GM12878 (cell line): Measurements from ENCODE around the gene LENEP. TPM values are rescaled to one million over a fixed set of nuclear protein-coding genes. Genes with fewer than 3 reads are reported as not detected.

Experiments used
- ATAC-seq: fragments of 200-7000 bp; cut with Tn5 transposase; 3 replicates; pipeline ENCODE4 v1.9.1; 2020; ENCODE audit warnings: mild to moderate bottlenecking, moderate library complexity
- BruUV-seq: library from RNA; stranded (reverse); fragments of 400-500 nt; replicated peaks from 2 replicates; lab custom pipeline; 2021; lab: Mats Ljungman, UMichigan
- CTCF ChIA-PET: fragments of 300-600 bp; sonication (Branson Sonifier 250); formaldehyde crosslinking; extraction: SDS; loops from one replicate; lab custom pipeline; 2021; ENCODE audit warnings: inconsistent platforms; lab: Yijun Ruan, JAX
- POLR2A ChIA-PET: fragments of 350-600 bp; formaldehyde crosslinking; extraction: SDS; loops from one replicate; lab custom pipeline; 2021; ENCODE audit warnings: inconsistent platforms; lab: Charles Lee
- RAD21 ChIA-PET: fragments of 300-600 bp; sonication (Branson Sonifier 250); formaldehyde crosslinking; loops from one replicate; lab custom pipeline; 2023; ENCODE audit warnings: antibody characterized with exemption; ENCODE audit not compliant: unreplicated experiment; lab: Charles Lee
- SMC1A ChIA-PET: fragments of 300-600 bp; sonication (Branson Sonifier 250); formaldehyde crosslinking; loops from one replicate; lab custom pipeline; 2023; ENCODE audit not compliant: unreplicated experiment, uncharacterized antibody; lab: Charles Lee
- DNase-seq: peaks from one replicate; pipeline ENCODE4 v3.0.0-alpha.2; 2011; ENCODE audit warnings: low read depth, low spot score
- FAIRE-seq: peaks from 3 replicates; lab custom pipeline; 2011; peaks lifted over from hg19 to GRCh38; lab: Jason Lieb, UNC
- H2AFZ ChIP-seq: 2 replicates; pipeline ENCODE4 v1.6.0; 2011; ENCODE audit warnings: low read depth, low read length, control low read depth; ENCODE audit not compliant: control insufficient read depth
- H3K27ac ChIP-seq: 2 replicates; pipeline ENCODE4 v1.5.1; 2011; ENCODE audit warnings: control low read depth; ENCODE audit not compliant: control insufficient read depth, insufficient read depth
- H3K27me3 ChIP-seq, 2 experiments: replicated peaks in 1 of 2; 2 replicates each; pipeline versions ENCODE4 v1.6.0 to v1.6.1; 2011; ENCODE audit warnings: low read length in 1 of 2; ENCODE audit not compliant: control insufficient read depth in 2 of 2, insufficient read depth in 2 of 2
- H3K36me3 ChIP-seq, 2 experiments: 2 replicates each; pipeline ENCODE4 v1.5.1; 2011; ENCODE audit warnings: low read length in 1 of 2; ENCODE audit not compliant: control insufficient read depth in 2 of 2, insufficient read depth in 2 of 2
- H3K4me1 ChIP-seq: 2 replicates; pipeline ENCODE4 v1.6.1; 2011; ENCODE audit warnings: mild to moderate bottlenecking, low read length, moderate library complexity, mixed read lengths; ENCODE audit not compliant: control insufficient read depth, insufficient read depth
- H3K4me2 ChIP-seq: 2 replicates; pipeline ENCODE4 v1.6.0; 2011; ENCODE audit warnings: control low read depth; ENCODE audit not compliant: control insufficient read depth, insufficient read depth
- H3K4me3 ChIP-seq: fragments of 200-600 bp; sonication (generic); 2 replicates; pipeline ENCODE4 v1.5.1; 2016
- H3K79me2 ChIP-seq: 2 replicates; pipeline ENCODE4 v1.6.0; 2011; ENCODE audit warnings: low read length; ENCODE audit not compliant: control insufficient read depth, insufficient read depth
- H3K9ac ChIP-seq: 2 replicates; pipeline ENCODE4 v1.8.0; 2011; ENCODE audit warnings: low read length, control low read depth, mixed read lengths; ENCODE audit not compliant: control insufficient read depth, insufficient read depth
- H3K9me3 ChIP-seq: replicated peaks from 3 replicates; pipeline ENCODE4 v1.5.1; 2011; ENCODE audit warnings: mild to moderate bottlenecking, low read length; ENCODE audit not compliant: control insufficient read depth, insufficient read depth
- H4K20me1 ChIP-seq: 2 replicates; pipeline ENCODE4 v1.6.0; 2011; ENCODE audit not compliant: control insufficient read depth, insufficient read depth
- CHD4 ChIP-seq: fragments of 200-600 bp; sonication (generic); IDR thresholded peaks from 2 replicates; pipeline ENCODE4 v1.6.1; 2016; ENCODE audit warnings: mild to moderate bottlenecking
- JUND ChIP-seq: IDR thresholded peaks from 2 replicates; pipeline ENCODE4 v1.6.1; 2012; ENCODE audit warnings: low read depth, mild to moderate bottlenecking, low read length, improper control_type of control experiment, moderate library complexity
- SREBF2 ChIP-seq: IDR thresholded peaks from 2 replicates; pipeline ENCODE4 v1.6.1; 2012; ENCODE audit warnings: mild to moderate bottlenecking, low read length
- WGBS: methylation state at CpG from one replicate; pipeline ENCODE4 v1.1.6; 2016; ENCODE audit warnings: low lambda C conversion rate; ENCODE audit not compliant: insufficient replicate concordance, insufficient coverage; ENCODE audit errors: missing lambda C conversion rate; 5-methylcytosine and 5-hydroxymethylcytosine counted together
- in situ Hi-C: fragments of 300-500 bp; cut with MboI; formaldehyde crosslinking; loops from 9 replicates; pipeline ENCODE4 v1.14.3; 2018; ENCODE audit warnings: mixed read lengths
- intact Hi-C: fragments of 100-400 bp; cut with micrococcal nuclease; formaldehyde crosslinking; loops from one replicate; pipeline ENCODE4 v1.14.2; 2022; ENCODE audit not compliant: unreplicated experiment
- polyA plus RNA-seq, 11 experiments: library from polyadenylated mRNA; depleted of rRNA in 4 of 11; unstranded in 6 of 11; stranded (reverse) in 5 of 11; fragments of >200 nt; fragmentation: Nextera tagmentation in 4 of 11; fragmentation: Illumina TruSeq in 1 of 11; extraction: Ambion mirVana in 4 of 11; extraction: Trizol in 1 of 11; gene quantifications; 1 replicate in 1 of 11; 2 replicates in 10 of 11; pipeline versions ENCODE4 v1.2.1 to v1.2.3, GENCODE V29; 2011 to 2016; ENCODE audit warnings: inconsistent platforms in 2 of 11, missing spikeins in 2 of 11, low read depth in 1 of 11
- total RNA-seq, 4 experiments: library from RNA; depleted of rRNA in 3 of 4; stranded (reverse); fragments of >200 nt in 3 of 4; fragmentation: Illumina TruSeq in 1 of 4; extraction: Trizol in 1 of 4; gene quantifications; 2 replicates each; pipeline versions ENCODE4 v1.2.1 to v1.2.3, GENCODE V29; 2013 to 2021
- TF ChIP-seq, protein P1 (sequence below): IDR thresholded peaks from 2 replicates; pipeline ENCODE4 v1.6.1; 2011; ENCODE audit warnings: borderline replicate concordance, low read depth, mild to moderate bottlenecking, moderate library complexity, low read length; ENCODE audit not compliant: insufficient read depth, poor library complexity, severe bottlenecking

Gene LENEP
- total and polyA plus RNA-seq, 10 of the 15 experiments (the other 5 are each of a cell fraction or from before 2014, with no cell fraction given): 0.27 to 1.1 (median 0.64) TPM; not detected in 7

DNA sequence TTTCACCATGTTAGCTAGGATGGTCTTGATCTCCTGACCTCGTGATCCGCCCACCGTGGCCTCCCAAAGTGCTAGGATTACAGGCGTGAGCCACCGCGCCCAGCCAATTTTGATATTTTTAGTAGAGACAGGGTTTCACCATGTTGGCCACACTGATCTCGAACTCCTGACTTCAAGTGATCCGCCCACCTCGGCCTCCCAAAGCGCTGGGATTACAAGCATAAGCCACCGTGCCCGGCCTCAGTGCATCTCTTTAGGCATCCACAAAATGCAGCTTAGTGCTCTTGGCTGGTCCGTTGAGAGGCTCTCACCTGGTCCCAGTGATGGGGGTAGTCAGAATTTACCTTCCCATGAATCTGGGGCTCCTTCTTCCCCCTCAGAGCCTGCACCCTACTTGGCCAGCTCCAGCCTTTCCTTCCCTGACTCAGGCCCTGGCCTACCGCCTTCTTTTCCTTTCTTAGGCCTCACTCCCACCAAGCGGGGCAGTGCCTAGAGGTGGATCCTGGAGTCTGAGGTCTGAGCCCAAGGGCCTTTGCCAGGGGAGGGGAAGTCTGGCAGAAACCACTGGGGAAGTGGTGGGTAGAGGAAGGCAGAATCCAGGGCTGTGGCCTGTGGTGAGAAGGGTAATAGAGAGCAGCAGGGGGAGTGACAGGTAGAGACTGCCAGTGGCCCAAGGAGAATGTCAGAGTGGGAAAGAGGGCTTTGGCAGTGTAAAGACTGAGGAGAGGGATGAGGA is 3.7 kb downstream of the LENEP start:
- H3K4me2 ChIP-seq: no peak overlapping the region
- no peaks in the 10 kb centered on the region for H3K27me3 ChIP-seq
- peaks cover 2% of the 10 kb centered on the region for H3K79me2 ChIP-seq
- no TSS peak for BruUV-seq
- ChIA-PET CTCF (interaction anchor here (0.6 to 11.0 kb wide), 7 partner anchors 16 to 438 kb away, joined by 3 to 226 read pairs (median 4); partner anchors contain the start of genes CKS1B, FLAD1, PBXIP1 and SHC1), POLR2A (interaction anchor here (0.6 to 3.4 kb wide), 7 partner anchors 13 to 399 kb away, joined by 3 to 13 read pairs (median 5); partner anchors contain the start of genes FLAD1, PYGO2 and SHC1), SMC1A (interaction anchor here (1.9 to 8.1 kb wide), 4 partner anchors 14 to 41 kb away, joined by 7 to 69 read pairs (median 19); partner anchors contain the start of genes CKS1B, FLAD1, PBXIP1 and SHC1), RAD21 (interaction anchor here (0.6 to 3.0 kb wide), 4 partner anchors 21 to 392 kb away, joined by 3 to 12 read pairs (median 4); partner anchors contain the start of gene SHC1)
- intact Hi-C loops (no loop called here), in situ Hi-C loops (no loop called here)
- H3K27ac ChIP-seq: no peak overlapping the region
- H3K4me1 ChIP-seq: peaks cover 12% of the 10 kb centered on the region
- TF ChIP-seq CHD4: no peak
- no peak for TF ChIP-seq JUND
- TF ChIP-seq SREBF2: no peak
- TF ChIP-seq, protein P1, sequence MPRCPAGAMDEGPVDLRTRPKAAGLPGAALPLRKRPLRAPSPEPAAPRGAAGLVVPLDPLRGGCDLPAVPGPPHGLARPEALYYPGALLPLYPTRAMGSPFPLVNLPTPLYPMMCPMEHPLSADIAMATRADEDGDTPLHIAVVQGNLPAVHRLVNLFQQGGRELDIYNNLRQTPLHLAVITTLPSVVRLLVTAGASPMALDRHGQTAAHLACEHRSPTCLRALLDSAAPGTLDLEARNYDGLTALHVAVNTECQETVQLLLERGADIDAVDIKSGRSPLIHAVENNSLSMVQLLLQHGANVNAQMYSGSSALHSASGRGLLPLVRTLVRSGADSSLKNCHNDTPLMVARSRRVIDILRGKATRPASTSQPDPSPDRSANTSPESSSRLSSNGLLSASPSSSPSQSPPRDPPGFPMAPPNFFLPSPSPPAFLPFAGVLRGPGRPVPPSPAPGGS: no peak
- H3K9ac ChIP-seq: no peak overlapping the region
- 91% methylated on average over 15 of the region's 15 CpGs for WGBS
- H3K9me3 ChIP-seq: no peaks in the 10 kb centered on the region
- DNase-seq: no peak
- no peak overlapping the region for H2AFZ ChIP-seq
- no peak for FAIRE-seq
- no peaks in the 10 kb centered on the region for H4K20me1 ChIP-seq
- no peaks in the 10 kb centered on the region for H3K36me3 ChIP-seq
- no peak overlapping the region for H3K4me3 ChIP-seq
- no peak for ATAC-seq
